GM12874 (cell line): ENCODE measurements around the gene ATF5.
A peak's percentile ranks its signal among the peaks of the same experiment; 100 is the strongest.

Experiments used
- TF ChIP-seq, protein P1 (sequence below): IDR thresholded peaks from 2 replicates; pipeline ENCODE4 v1.5.1; 2011; ENCODE audit warnings: low read depth, mild to moderate bottlenecking, control low read depth, low read length, moderate library complexity; ENCODE audit not compliant: insufficient read depth

ATF5 gene

GRCh38 chr19:49936549-49936948 is 7.5 kb downstream of the ATF5 start:
- TF ChIP-seq, protein P1, sequence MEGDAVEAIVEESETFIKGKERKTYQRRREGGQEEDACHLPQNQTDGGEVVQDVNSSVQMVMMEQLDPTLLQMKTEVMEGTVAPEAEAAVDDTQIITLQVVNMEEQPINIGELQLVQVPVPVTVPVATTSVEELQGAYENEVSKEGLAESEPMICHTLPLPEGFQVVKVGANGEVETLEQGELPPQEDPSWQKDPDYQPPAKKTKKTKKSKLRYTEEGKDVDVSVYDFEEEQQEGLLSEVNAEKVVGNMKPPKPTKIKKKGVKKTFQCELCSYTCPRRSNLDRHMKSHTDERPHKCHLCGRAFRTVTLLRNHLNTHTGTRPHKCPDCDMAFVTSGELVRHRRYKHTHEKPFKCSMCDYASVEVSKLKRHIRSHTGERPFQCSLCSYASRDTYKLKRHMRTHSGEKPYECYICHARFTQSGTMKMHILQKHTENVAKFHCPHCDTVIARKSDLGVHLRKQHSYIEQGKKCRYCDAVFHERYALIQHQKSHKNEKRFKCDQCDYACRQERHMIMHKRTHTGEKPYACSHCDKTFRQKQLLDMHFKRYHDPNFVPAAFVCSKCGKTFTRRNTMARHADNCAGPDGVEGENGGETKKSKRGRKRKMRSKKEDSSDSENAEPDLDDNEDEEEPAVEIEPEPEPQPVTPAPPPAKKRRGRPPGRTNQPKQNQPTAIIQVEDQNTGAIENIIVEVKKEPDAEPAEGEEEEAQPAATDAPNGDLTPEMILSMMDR, result no peak

GRCh38 chr19:49937750-49938381 is 8.9 kb downstream of the ATF5 start:
- TF ChIP-seq, protein P1, result peak; percentile 96

- TF ChIP-seq, protein P1, result no peak
These were observed 9.7 kb downstream of the ATF5 start for GRCh38 chr19:49938662-49939061.

DNA sequence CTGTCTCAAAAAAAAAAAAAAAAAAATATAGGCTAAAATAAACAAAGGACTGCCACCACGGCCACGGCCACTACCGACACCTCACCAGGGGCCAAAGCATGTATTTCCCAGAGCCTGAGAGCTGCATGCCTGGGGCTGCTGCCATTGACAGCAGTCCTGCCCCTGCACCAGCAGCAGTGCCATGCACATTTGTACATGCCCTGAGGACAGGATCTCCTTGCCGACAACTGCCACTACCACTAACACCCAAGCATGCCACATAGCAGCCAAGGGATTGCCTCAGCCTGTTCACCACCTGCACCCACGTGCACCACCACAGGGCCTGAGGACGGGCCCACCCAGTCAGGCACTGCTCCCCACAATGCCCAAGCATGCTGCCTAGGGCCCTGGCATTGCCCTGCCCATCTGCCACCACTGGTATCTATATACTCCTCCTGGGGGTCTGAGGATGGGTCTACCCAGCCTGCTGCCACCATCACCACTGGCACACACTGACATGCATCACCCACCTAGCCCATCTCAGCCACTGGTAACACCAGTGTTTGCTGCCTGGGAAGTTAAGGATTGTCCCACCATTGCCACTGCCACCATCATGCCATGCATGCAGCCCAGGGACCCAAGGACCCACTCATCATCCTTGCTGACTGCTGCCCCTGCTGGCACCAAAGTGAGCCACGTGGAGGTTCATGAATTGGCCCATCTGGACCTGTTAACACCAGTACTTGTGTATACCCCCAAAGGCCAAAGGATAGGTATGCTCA is 10.9 kb downstream of the ATF5 start:
- TF ChIP-seq, protein P1, result peak; percentile 29; the same call in 1 of the 2 replicates

DNA sequence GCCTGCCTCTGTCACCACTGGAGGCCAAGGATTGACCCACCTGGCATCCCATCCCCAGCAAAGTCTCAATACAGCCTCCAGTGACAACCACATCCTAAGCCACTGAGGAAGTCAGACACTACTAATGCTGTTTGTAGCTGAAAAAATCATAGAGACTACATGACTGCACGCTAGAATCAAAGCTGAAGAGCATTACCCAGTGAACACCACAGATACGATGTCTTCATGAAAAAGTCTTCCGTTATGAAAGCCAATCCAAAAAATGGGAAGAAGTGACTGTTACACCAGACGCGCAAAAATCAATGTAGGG is 11.4 kb downstream of the ATF5 start:
- TF ChIP-seq, protein P1, result no peak

- TF ChIP-seq, protein P1, result no peak
These were observed 17.4 kb downstream of the ATF5 start for GRCh38 chr19:49946415-49946814.

DNA sequence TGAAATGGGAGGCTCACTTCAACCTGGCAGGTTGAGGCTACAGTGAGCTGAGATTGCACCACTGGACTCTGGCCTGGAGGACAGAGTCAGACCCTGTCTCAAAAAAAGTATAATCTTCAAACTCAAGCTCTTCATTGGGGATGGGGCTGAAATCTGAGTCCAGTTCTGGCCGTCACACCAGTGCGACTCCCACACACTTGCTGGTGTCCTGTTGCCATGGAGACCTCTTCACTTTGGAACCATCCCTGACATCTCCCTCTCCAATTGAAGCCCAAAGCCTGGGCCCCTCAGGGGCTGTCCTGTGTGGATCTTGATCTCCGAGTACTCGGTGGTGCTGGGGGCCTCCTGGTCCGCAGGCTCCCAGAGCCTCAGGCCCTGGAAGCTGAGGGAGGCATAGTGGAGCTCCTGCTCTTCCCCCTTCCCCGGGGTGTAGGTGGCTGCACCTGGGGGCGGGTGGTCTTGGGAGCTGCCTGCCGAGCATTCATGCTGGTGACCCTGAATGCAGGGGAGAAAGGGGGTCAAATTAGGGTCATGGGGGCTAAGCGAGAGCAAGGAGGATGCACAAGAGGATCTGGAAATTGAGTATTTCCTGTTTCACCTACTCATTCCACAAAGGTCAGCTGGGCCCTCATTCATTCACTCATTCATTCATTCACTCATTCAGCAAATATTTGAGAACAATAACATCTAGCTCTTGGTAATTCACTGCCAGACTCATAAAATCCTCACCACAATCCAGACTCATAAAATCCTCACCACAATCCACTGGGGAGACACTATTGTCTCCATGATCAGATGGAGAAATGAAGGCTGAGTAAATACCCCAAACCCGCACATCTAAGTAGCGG is 21.0 kb downstream of the ATF5 start:
- TF ChIP-seq, protein P1, result no peak
